Naive B cell (primary cell): ENCODE data around the gene MEIS2. TPM values are rescaled to one million over a fixed set of nuclear protein-coding genes. Genes with fewer than 3 reads are reported as not detected.

ENCODE experiments used
- ATAC-seq, 2 donors: fragments of 150-1000 bp; cut with Tn5 transposase; 2 replicates each; pipeline ENCODE4 v1.10.0; 2021; ENCODE audit warnings: low read depth in 2 of 2, mild to moderate bottlenecking in 2 of 2, moderate library complexity in 2 of 2
- DNase-seq: peaks from one replicate; pipeline ENCODE4 v3.0.0; 2022
- H3K27ac Mint-ChIP-seq, 6 donors: one replicate each; pipeline ENCODE4 v1.8.0; 2020 to 2022; ENCODE audit warnings: mild to moderate bottlenecking in 6 of 6, mixed read lengths in 6 of 6, moderate library complexity in 5 of 6, inconsistent platforms in 2 of 6
- H3K27me3 Mint-ChIP-seq, 3 donors: one replicate each; pipeline ENCODE4 v1.8.0; 2021 to 2022; ENCODE audit warnings: mixed read lengths in 3 of 3, mild to moderate bottlenecking in 1 of 3
- H3K36me3 Mint-ChIP-seq, 2 donors: one replicate each; pipeline ENCODE4 v1.8.0; 2020 to 2022; ENCODE audit warnings: mixed read lengths in 2 of 2, inconsistent platforms in 1 of 2, mild to moderate bottlenecking in 1 of 2
- H3K4me1 Mint-ChIP-seq, 3 donors: one replicate each; pipeline ENCODE4 v1.8.0; 2020 to 2022; ENCODE audit warnings: mixed read lengths in 3 of 3, inconsistent platforms in 1 of 3, mild to moderate bottlenecking in 1 of 3, moderate library complexity in 1 of 3
- H3K4me3 Mint-ChIP-seq, 8 donors: one replicate each; pipeline ENCODE4 v1.8.0; 2020 to 2022; ENCODE audit warnings: mild to moderate bottlenecking in 8 of 8, mixed read lengths in 8 of 8, moderate library complexity in 8 of 8, inconsistent platforms in 2 of 8
- H3K9me3 Mint-ChIP-seq, 7 donors: one replicate each; pipeline ENCODE4 v1.8.0; 2020 to 2022; ENCODE audit warnings: mixed read lengths in 7 of 7, mild to moderate bottlenecking in 5 of 7, inconsistent platforms in 2 of 7, moderate library complexity in 1 of 7
- polyA plus RNA-seq, 6 donors: library from polyadenylated mRNA; unstranded; fragments of 300-500 nt; fragmentation: Illumina TruSeq; gene quantifications; one replicate each; pipeline ENCODE4 v1.2.3, GENCODE V29; 2021; ENCODE audit warnings: low read depth in 6 of 6

Gene MEIS2
- polyA plus RNA-seq, 6 donors from 2014 or later: not detected

GRCh38 chr15:36938764-36939163, 161.6 kb downstream of the MEIS2 start:
- H3K4me1 Mint-ChIP-seq: no peaks in the 10 kb centered on the region
- DNase-seq (no peak), ATAC-seq (no peak)
- no peaks in the 10 kb centered on the region for H3K36me3 Mint-ChIP-seq
- peaks cover 0 to 5% (median 0%) of the 10 kb centered on the region in 7 donors for H3K9me3 Mint-ChIP-seq
- no peak overlapping the region for H3K4me3 Mint-ChIP-seq
- peaks cover 0 to 10% (median 4%) of the 10 kb centered on the region in 3 donors for H3K27me3 Mint-ChIP-seq
- no peak overlapping the region for H3K27ac Mint-ChIP-seq

- Mint-ChIP-seq H3K36me3 (no peaks in the 10 kb centered on the region), H3K4me3 (no peak overlapping the region), H3K4me1 (no peaks in the 10 kb centered on the region), H3K27me3 (peaks cover 0 to 10% (median 4%) of the 10 kb centered on the region in 3 donors), H3K9me3 (peaks cover 0 to 5% (median 0%) of the 10 kb centered on the region in 7 donors), H3K27ac (no peak overlapping the region)
- no peak for ATAC-seq
- no peak for DNase-seq
These were observed 162.2 kb downstream of the MEIS2 start for GRCh38 chr15:36938131-36938530.

- no peak for DNase-seq
- peaks cover 0 to 13% (median 4%) of the 10 kb centered on the region in 3 donors for H3K27me3 Mint-ChIP-seq
- no peaks in the 10 kb centered on the region for H3K36me3 Mint-ChIP-seq
- peaks cover 0 to 5% (median 0%) of the 10 kb centered on the region in 7 donors for H3K9me3 Mint-ChIP-seq
- no peak for ATAC-seq
- H3K4me1 Mint-ChIP-seq: no peaks in the 10 kb centered on the region
- H3K27ac Mint-ChIP-seq: no peak overlapping the region
- no peak overlapping the region for H3K4me3 Mint-ChIP-seq
These were observed 163.7 kb downstream of the MEIS2 start for GRCh38 chr15:36936613-36937012.

GRCh38 chr15:36933255-36933990, 166.9 kb downstream of the MEIS2 start:
- no peaks in the 10 kb centered on the region for H3K36me3 Mint-ChIP-seq
- peaks cover 0 to 6% (median 0%) of the 10 kb centered on the region in 7 donors for H3K9me3 Mint-ChIP-seq
- no peaks in the 10 kb centered on the region for H3K4me1 Mint-ChIP-seq
- DNase-seq: no peak
- H3K4me3 Mint-ChIP-seq: no peak overlapping the region
- ATAC-seq: no peak
- peak overlapping the region in 1 of 6 donors; percentile 70 for H3K27ac Mint-ChIP-seq
- peaks cover 0 to 10% (median 4%) of the 10 kb centered on the region in 3 donors for H3K27me3 Mint-ChIP-seq

GRCh38 chr15:36932070-36932469, 168.3 kb downstream of the MEIS2 start:
- H3K4me1 Mint-ChIP-seq: no peaks in the 10 kb centered on the region
- peaks cover 0 to 6% (median 0%) of the 10 kb centered on the region in 3 donors for H3K27me3 Mint-ChIP-seq
- H3K9me3 Mint-ChIP-seq: peaks cover 0 to 6% (median 0%) of the 10 kb centered on the region in 7 donors
- H3K27ac Mint-ChIP-seq: no peak overlapping the region
- H3K4me3 Mint-ChIP-seq: no peak overlapping the region
- no peaks in the 10 kb centered on the region for H3K36me3 Mint-ChIP-seq
- DNase-seq (no peak), ATAC-seq (no peak)

GRCh38 chr15:36931434-36931833, 168.9 kb downstream of the MEIS2 start:
- Mint-ChIP-seq H3K36me3 (no peaks in the 10 kb centered on the region), H3K4me3 (no peak overlapping the region), H3K27ac (no peak overlapping the region), H3K9me3 (peaks cover 0 to 6% (median 0%) of the 10 kb centered on the region in 7 donors), H3K4me1 (no peaks in the 10 kb centered on the region), H3K27me3 (peaks cover 0 to 6% (median 0%) of the 10 kb centered on the region in 3 donors)
- DNase-seq (no peak), ATAC-seq (no peak)

GRCh38 chr15:36926427-36926825, 173.9 kb downstream of the MEIS2 start:
- ATAC-seq (no peak), DNase-seq (no peak)
- no peaks in the 10 kb centered on the region for H3K36me3 Mint-ChIP-seq
- H3K4me1 Mint-ChIP-seq: no peaks in the 10 kb centered on the region
- peaks cover 0 to 3% (median 0%) of the 10 kb centered on the region in 3 donors for H3K27me3 Mint-ChIP-seq
- H3K27ac Mint-ChIP-seq: no peak overlapping the region
- H3K9me3 Mint-ChIP-seq: peaks cover 0 to 6% (median 3%) of the 10 kb centered on the region in 7 donors
- H3K4me3 Mint-ChIP-seq: no peak overlapping the region

GRCh38 chr15:36925653-36926426, 174.5 kb downstream of the MEIS2 start:
- ATAC-seq (no peak), DNase-seq (no peak)
- Mint-ChIP-seq H3K36me3 (no peaks in the 10 kb centered on the region), H3K9me3 (peaks cover 0 to 6% (median 3%) of the 10 kb centered on the region in 7 donors), H3K27ac (no peak overlapping the region), H3K4me1 (no peaks in the 10 kb centered on the region), H3K27me3 (peaks cover 0 to 1% (median 0%) of the 10 kb centered on the region in 3 donors), H3K4me3 (no peak overlapping the region)

- DNase-seq: no peak
- no peaks in the 10 kb centered on the region for H3K4me1 Mint-ChIP-seq
- H3K9me3 Mint-ChIP-seq: peaks cover 0 to 6% (median 3%) of the 10 kb centered on the region in 7 donors
- H3K36me3 Mint-ChIP-seq: no peaks in the 10 kb centered on the region
- ATAC-seq: no peak
- no peaks in the 10 kb centered on the region for H3K27me3 Mint-ChIP-seq
- peak overlapping the region in 1 of 8 donors; percentile 21 for H3K4me3 Mint-ChIP-seq
- H3K27ac Mint-ChIP-seq: no peak overlapping the region
These were observed 175.3 kb downstream of the MEIS2 start for GRCh38 chr15:36925049-36925448.

- H3K27me3 Mint-ChIP-seq: no peaks in the 10 kb centered on the region
- peaks cover 0 to 6% (median 3%) of the 10 kb centered on the region in 7 donors for H3K9me3 Mint-ChIP-seq
- no peaks in the 10 kb centered on the region for H3K36me3 Mint-ChIP-seq
- H3K4me1 Mint-ChIP-seq: no peaks in the 10 kb centered on the region
- ATAC-seq: no peak
- H3K4me3 Mint-ChIP-seq: no peak overlapping the region
- DNase-seq: no peak
- no peak overlapping the region for H3K27ac Mint-ChIP-seq
These were observed 176.3 kb downstream of the MEIS2 start for GRCh38 chr15:36924034-36924433.

GRCh38 chr15:36921484-36922091, 178.8 kb downstream of the MEIS2 start:
- Mint-ChIP-seq H3K27ac (peak overlapping the region in 1 of 6 donors; percentile 17), H3K4me1 (no peaks in the 10 kb centered on the region), H3K9me3 (peaks cover 0 to 5% (median 0%) of the 10 kb centered on the region in 7 donors), H3K27me3 (peaks cover 0 to 6% (median 0%) of the 10 kb centered on the region in 3 donors), H3K4me3 (no peak overlapping the region), H3K36me3 (no peaks in the 10 kb centered on the region)
- DNase-seq (no peak), ATAC-seq (no peak)

GRCh38 chr15:36917411-36918267, 182.7 kb downstream of the MEIS2 start:
- DNase-seq (no peak), ATAC-seq (no peak)
- no peak overlapping the region for H3K4me3 Mint-ChIP-seq
- H3K27me3 Mint-ChIP-seq: peaks cover 0 to 6% (median 5%) of the 10 kb centered on the region in 3 donors
- peaks cover 0 to 3% of the 10 kb centered on the region in 2 donors for H3K36me3 Mint-ChIP-seq
- no peak overlapping the region for H3K27ac Mint-ChIP-seq
- no peaks in the 10 kb centered on the region for H3K4me1 Mint-ChIP-seq
- peaks cover 0 to 8% (median 0%) of the 10 kb centered on the region in 7 donors for H3K9me3 Mint-ChIP-seq
